ENCODE results near the gene MAMSTR.

DNA sequence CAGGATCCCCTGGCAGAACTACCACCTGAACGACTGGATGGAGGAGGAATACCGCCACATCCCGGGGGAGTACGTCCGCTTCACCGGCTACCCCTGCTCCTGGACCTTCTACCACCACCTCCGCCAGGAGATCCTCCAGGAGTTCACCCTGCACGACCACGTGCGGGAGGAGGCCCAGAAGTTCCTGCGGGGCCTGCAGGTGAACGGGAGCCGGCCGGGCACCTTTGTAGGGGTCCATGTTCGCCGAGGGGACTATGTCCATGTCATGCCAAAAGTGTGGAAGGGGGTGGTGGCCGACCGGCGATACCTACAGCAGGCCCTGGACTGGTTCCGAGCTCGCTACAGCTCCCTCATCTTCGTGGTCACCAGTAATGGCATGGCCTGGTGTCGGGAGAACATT lies 16.2 kb downstream of the MAMSTR start:
- TF ChIP-seq, protein P1, sequence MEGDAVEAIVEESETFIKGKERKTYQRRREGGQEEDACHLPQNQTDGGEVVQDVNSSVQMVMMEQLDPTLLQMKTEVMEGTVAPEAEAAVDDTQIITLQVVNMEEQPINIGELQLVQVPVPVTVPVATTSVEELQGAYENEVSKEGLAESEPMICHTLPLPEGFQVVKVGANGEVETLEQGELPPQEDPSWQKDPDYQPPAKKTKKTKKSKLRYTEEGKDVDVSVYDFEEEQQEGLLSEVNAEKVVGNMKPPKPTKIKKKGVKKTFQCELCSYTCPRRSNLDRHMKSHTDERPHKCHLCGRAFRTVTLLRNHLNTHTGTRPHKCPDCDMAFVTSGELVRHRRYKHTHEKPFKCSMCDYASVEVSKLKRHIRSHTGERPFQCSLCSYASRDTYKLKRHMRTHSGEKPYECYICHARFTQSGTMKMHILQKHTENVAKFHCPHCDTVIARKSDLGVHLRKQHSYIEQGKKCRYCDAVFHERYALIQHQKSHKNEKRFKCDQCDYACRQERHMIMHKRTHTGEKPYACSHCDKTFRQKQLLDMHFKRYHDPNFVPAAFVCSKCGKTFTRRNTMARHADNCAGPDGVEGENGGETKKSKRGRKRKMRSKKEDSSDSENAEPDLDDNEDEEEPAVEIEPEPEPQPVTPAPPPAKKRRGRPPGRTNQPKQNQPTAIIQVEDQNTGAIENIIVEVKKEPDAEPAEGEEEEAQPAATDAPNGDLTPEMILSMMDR (conservative IDR thresholded peaks at IDR 0.05; ENCODE audit: low read length) = no peak
- TF ChIP-seq EZH2phosphoT487 (IDR thresholded peaks at IDR 0.05; ENCODE audit: borderline replicate concordance) = no peak
